ENCODE results near the gene BLTP3A.
"Not testable (repeated sequence)": the region's sequence is repeated elsewhere in the genome, so short reads cannot be mapped to it uniquely, and the experiment has no call there.

Gene BLTP3A

GRCh38 chr6:34791701-34792604, at the start of gene BLTP3A:
TSS of gene BLTP3A (plus strand) at chr6:34792083. CDS start at chr6:34792251, 168 bp downstream.
- peak; percentile 70 for DNase-seq (ENCODE audit: low spot score)

DNA sequence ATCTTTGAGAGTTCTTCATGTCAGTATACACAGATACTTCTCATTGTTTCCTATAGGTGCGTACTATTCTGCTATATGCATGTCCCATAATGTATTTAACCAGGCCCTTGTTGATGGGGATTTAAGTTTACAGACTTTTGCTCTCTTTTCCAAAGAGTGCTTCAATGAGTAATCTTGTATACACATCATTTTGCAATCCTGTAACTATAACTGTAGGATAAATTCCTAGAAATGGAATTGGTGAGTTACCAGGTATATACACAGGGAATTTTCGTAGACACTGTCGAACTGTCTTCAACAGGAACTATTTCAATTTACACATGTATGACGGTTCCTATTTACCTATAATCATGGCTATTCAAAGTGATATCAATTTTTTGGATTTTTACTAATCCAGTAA, 49.8 kb upstream of the BLTP3A start:
- no peak for DNase-seq (ENCODE audit: low spot score)

DNA sequence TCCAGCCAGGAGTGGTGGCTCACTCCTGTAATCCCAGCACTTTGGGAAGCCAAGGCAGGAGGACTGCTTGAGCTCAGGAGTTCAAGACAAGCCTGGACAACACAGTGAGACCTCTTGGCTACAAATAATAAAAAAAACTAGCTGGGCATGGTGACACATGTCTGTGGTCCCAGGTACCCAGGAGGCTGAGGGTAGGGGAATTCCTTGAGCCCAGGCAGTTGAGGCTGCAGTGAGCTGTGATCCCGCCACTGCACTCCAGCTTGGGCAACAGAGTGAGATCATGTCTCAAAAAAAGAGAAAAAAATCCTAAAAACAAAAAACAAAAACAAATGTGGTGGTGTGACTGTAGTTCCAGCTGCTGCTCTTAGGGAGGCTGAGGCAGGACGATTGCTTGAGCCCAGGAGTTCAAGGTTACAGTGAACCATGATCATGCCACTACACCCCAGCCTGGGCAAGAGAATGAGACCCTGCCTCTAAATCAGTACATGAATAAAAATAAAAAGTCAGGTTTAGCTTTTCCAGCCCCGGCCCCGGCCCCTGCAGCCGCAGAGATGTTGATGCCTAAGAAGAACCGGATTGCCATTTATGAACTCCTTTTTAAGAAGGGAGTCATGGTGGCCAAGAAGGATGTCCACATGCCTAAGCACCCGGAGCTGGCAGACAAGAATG, 48.1 kb upstream of the BLTP3A start:
- no peak for DNase-seq (ENCODE audit: low spot score)

DNA sequence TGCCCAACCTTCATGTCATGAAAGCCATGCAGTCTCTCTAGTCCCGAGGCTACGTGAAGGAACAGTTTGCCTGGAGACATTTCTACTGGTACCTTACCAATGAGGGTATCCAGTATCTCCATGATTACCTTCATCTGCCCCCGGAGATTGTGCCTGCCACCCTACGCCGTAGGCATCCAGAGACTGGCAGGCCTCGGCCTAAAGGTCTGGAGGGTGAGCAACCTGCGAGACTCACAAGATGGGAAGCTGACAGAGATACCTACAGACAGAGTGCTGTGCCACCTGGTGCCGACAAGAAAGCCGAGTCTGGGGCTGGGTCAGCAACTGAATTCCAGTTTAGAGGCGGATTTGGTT, 47.6 kb upstream of the BLTP3A start:
- DNase-seq (ENCODE audit: low spot score), result not testable (repeated sequence)

DNA sequence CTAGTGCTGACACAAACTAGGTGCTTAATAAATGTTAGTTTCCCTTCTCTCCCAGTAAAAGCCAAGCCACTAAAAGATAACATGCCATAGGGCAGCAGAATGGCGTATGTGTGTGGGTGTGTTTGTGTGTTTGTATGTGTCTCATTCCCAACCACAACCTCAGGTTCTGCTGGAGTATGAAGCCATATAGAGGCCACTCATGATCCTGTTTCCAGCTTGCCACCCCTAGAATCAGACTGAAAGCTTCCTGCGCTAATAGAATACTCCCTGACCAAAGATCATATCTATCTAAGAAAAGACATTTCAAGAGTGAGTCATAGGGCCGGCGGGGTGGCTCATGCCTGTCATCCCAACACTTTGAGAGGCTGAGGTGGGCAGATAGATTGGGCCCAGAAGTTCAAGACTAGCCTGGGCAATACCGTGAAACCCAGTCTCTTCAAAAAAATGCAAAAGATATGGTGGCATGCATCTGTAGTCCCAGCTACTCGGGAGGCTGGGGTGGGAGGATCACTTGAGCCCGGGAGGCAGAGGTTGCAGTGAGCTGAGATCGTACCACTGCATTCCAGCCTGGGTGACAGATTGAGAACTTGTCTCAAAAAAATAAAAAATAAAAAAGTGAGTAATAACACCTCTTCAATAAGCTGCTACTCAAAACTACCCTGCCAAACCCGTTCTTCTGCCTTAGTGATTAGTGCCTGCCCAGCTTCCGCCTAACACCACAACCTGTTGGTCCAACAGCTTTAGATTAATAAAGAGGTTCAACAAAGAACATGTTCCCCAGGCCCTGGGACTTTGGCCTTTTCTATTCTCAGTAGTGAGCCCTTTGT, 46.4 kb upstream of the BLTP3A start:
- DNase-seq (ENCODE audit: low spot score), result no peak

GRCh38 chr6:34746104-34746846, 45.6 kb upstream of the BLTP3A start:
- no peak for DNase-seq (ENCODE audit: low spot score)

DNA sequence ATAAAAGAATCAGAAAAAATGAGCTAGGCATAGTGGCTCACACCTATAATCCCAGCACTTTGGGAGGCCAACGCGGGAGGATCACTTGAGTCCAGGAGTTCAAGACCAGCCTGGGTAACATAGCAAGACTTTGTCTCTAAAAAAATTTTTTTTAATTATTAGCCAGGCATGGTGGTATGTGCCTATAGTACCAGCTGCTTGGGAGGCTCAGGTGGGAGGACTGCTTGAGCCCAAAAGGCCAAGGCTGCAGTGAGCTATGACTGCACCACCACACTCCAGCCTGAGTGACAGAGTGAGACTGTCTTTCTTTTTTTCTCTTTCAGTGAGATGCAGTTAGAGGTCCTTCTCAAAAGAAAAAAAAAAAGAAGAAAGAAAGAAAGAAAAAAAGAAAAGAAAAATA, 43.1 kb upstream of the BLTP3A start:
- no peak for DNase-seq (ENCODE audit: low spot score)

DNA sequence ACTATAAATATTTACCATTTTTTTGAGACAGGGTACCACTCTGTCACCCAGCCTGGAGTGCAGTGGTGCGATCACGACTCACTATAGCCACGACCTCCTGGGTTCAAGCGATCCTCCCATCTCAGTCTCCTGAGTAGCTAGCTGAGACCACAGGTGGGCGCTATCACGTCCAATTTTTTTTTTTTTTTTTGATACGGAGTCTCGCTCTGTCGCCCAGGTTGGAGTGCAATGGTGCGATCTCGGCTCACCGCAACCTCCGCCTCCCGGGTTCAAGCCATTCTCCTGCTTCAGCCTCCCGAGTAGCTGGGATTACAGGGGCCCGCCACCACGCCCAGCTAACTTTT, 35.4 kb upstream of the BLTP3A start:
- DNase-seq (ENCODE audit: low spot score), result not testable (repeated sequence)

GRCh38 chr6:34757687-34758274, 34.1 kb upstream of the BLTP3A start:
- DNase-seq (ENCODE audit: low spot score), result no peak

DNA sequence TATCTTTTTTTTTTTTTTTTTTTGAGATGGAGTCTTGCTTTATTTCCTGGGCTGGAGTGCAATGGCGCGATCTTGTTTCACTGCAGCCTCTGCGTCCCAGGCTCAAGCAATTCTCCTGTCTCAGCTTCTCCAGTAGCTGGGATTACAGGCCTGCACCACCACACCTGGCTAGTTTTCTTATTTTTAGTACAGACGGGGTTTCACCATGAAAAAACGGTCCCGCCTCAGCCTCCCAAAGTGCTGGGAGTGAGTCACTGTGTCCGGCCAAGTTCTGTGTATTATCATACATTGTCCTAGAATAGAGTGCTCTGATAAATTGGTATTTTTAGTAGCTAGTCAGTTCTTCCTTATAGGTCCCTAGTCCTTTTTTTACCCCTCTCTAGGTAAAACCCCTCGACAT, 31.8 kb upstream of the BLTP3A start:
- DNase-seq (ENCODE audit: low spot score), result no peak

DNA sequence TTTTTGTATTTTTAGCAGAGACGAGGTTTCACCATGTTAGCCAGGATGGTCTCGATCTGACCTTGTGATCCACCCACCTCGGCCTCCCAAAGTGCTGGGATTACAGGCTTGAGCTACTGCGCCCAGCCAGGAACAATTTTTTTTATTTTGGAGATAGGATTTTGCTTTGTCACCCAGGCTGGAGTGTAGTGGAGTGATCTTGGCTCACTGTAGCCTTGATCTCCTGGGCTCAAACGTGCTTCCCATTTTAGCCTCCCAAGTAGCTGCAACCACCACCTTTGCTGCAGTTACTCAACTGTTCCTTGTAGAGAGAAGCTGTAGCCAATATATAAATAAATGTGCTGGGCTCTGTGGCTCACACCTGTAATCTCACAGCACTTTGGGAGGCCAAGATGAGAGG, 30.2 kb upstream of the BLTP3A start:
- DNase-seq (ENCODE audit: low spot score), result not testable (repeated sequence)

- DNase-seq (ENCODE audit: low spot score), result no peak
Observed at GRCh38 chr6:34768148-34768547, 23.7 kb upstream of the BLTP3A start.

GRCh38 chr6:34771727-34772126, 20.2 kb upstream of the BLTP3A start:
- DNase-seq (ENCODE audit: low spot score), result no peak

DNA sequence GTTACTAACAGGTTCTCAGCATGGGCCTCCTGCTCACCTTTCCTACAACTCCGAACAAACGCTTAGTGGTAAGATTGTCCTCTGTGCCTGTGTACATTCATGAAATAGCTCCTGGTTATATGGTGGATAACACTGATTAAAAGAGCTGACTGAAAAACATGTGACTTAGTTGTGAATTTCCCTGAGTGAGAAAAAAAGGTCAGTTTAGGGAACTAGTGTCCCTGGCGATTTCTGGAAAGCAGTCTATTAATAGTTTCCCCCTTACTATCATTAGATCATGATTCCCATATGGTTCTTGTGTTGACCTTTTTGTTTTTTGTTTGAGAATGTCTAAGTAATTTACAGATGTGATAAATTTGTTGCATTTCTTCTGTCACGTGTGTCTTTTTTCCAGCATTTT, 18.9 kb upstream of the BLTP3A start:
- DNase-seq (ENCODE audit: low spot score), result no peak

DNA sequence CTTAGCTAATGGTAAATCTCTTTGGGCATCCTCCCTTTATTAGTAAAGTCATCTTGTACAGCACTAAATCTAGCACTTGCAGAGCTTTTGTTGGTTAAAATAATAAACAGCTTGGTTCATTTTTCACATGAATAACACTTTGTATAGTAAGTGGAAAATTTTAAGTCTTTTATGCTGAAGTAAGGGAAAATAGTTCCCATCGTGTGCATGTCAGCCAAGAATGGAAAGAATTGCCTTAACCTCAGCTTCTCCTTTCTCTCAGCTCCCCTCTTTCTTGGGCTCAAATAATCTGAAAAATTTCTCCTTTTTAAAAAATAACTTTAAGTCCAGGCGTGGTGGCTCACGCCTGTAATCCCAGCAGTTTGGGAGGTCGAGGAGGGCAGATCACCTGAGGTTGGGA, 18.0 kb upstream of the BLTP3A start:
- peak; percentile 21 for DNase-seq (ENCODE audit: low spot score)

GRCh38 chr6:34774967-34775366, 16.9 kb upstream of the BLTP3A start:
- DNase-seq (ENCODE audit: low spot score), result no peak

GRCh38 chr6:34785375-34785774, 6.5 kb upstream of the BLTP3A start:
- not testable (repeated sequence) for DNase-seq (ENCODE audit: low spot score)

DNA sequence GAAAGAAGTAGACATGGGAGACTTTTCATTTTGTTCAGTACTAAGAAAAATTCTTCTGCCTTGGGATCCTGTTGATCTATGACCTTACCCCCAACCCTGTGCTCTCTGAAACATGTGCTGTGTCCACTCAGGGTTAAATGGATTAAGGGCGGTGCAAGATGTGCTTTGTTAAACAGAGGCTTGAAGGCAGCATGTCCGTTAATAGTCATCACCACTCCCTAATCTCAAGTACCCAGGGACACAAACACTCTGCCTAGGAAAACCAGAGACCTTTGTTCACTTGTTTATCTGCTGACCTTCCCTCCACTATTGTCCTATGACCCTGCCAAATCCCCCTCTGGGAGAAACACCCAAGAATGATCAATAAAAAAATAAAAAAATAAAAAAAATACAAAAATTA, 4.7 kb upstream of the BLTP3A start:
- not testable (repeated sequence) for DNase-seq (ENCODE audit: low spot score)

GRCh38 chr6:34788111-34788510, 3.8 kb upstream of the BLTP3A start:
- no peak for DNase-seq (ENCODE audit: low spot score)

DNA sequence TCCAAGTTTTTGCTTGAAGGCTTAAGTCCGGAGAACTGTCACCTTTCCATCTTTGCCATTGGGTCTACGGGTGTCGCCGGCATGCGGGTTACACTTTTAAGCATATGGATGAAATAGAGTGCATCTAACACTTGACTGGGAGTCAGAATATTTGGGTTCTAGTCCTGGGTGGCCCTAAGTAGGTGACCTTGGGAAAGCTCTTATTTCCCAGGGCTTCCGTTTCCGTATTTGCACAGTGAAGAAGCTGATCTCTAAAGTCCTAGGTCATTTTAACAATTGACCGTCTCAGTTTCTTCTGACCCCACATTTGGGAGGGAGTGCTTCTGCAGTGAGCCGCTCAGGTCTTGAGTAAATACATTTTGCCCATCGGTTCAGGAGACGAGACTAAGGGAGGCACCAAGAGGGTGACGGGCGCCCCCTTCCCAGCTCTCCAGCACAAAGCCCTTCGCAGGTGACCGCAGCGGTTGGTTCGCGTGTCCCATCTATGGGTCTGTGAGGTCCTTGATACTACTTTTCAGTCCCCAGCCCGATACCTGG, 651 bp upstream of the BLTP3A start:
- peak; percentile 76 for DNase-seq (ENCODE audit: low spot score)

Measured in Ammon's horn (tissue), 1 donor.